CD4-positive, alpha-beta T cell (primary cell): ENCODE results near the gene MTG2. TPM values are rescaled to one million over a fixed set of nuclear protein-coding genes. Genes with fewer than 3 reads are reported as not detected.

Experiments used
- ATAC-seq: fragments of 200-7000 bp; cut with Tn5 transposase; one replicate; pipeline ENCODE4 v1.10.0; 2022; ENCODE audit warnings: mild to moderate bottlenecking; ENCODE audit not compliant: poor library complexity
- CTCF ChIA-PET: fragments of 350-600 bp; sonication (Branson Sonifier 250); formaldehyde crosslinking; loops from one replicate; lab custom pipeline; 2021; ENCODE audit warnings: antibody characterized with exemption, inconsistent platforms; lab: Charles Lee
- POLR2A ChIA-PET: fragments of 350-600 bp; sonication (Branson Sonifier 250); formaldehyde crosslinking; loops from one replicate; lab custom pipeline; 2021; ENCODE audit warnings: antibody characterized with exemption, inconsistent platforms; lab: Charles Lee
- DNase-seq, 14 experiments: peaks; one replicate each; pipeline ENCODE4 v3.0.0-alpha.2; 2013 to 2020; ENCODE audit warnings: mixed read lengths in 2 of 14
- H3K27ac ChIP-seq, 2 donors: one replicate each; pipeline versions ENCODE4 v1.5.1 to v1.7.0; 2013; ENCODE audit warnings: low read length in 2 of 2, low read depth in 1 of 2, mild to moderate bottlenecking in 1 of 2
- H3K27me3 ChIP-seq, 2 experiments: 1 replicate in 1 of 2; 2 replicates in 1 of 2; pipeline versions ENCODE4 v1.6.1 to v1.7.0; 2013; ENCODE audit warnings: low read length in 2 of 2, control low read depth in 1 of 2, mild to moderate bottlenecking in 1 of 2, moderate library complexity in 1 of 2; ENCODE audit not compliant: insufficient read depth in 2 of 2, control insufficient read depth in 1 of 2
- H3K36me3 ChIP-seq: one replicate; pipeline ENCODE4 v1.6.1; 2013; ENCODE audit warnings: low read length, control low read depth; ENCODE audit not compliant: insufficient read depth
- H3K4me1 ChIP-seq: one replicate; pipeline ENCODE4 v1.6.1; 2013; ENCODE audit warnings: low read length, control low read depth; ENCODE audit not compliant: insufficient read depth
- H3K4me3 ChIP-seq: one replicate; pipeline ENCODE4 v1.5.1; 2013; ENCODE audit warnings: mild to moderate bottlenecking, low read length, moderate library complexity
- H3K9me3 ChIP-seq, 2 experiments: 1 replicate in 1 of 2; 2 replicates in 1 of 2; pipeline versions ENCODE4 v1.6.1 to v1.7.0; 2013; ENCODE audit warnings: low read length in 2 of 2, mild to moderate bottlenecking in 2 of 2, control low read depth in 1 of 2, moderate library complexity in 1 of 2; ENCODE audit not compliant: control insufficient read depth in 1 of 2, insufficient read depth in 1 of 2
- H3K27ac Mint-ChIP-seq: one replicate; pipeline ENCODE4 v1.8.0; 2020; ENCODE audit warnings: mixed read lengths
- H3K27me3 Mint-ChIP-seq: one replicate; pipeline ENCODE4 v1.8.0; 2021; ENCODE audit warnings: mixed read lengths
- H3K36me3 Mint-ChIP-seq: one replicate; pipeline ENCODE4 v1.8.0; 2021; ENCODE audit warnings: low read depth, mixed read lengths
- H3K4me1 Mint-ChIP-seq: one replicate; pipeline ENCODE4 v1.8.0; 2021; ENCODE audit warnings: low read depth, mixed read lengths
- H3K4me3 Mint-ChIP-seq: one replicate; pipeline ENCODE4 v1.8.0; 2020; ENCODE audit warnings: mild to moderate bottlenecking, mixed read lengths
- H3K9me3 Mint-ChIP-seq: one replicate; pipeline ENCODE4 v1.8.0; 2020; ENCODE audit warnings: mixed read lengths
- CTCF ChIP-seq: fragments of 200-600 bp; IDR thresholded peaks from one replicate; pipeline ENCODE4 v1.8.0; 2022; ENCODE audit warnings: antibody characterized with exemption, mild to moderate bottlenecking
- intact Hi-C, 2 experiments: fragments of 100-400 bp; cut with DNase I in 1 of 2; cut with micrococcal nuclease in 1 of 2; formaldehyde crosslinking; loops; one replicate each; pipeline versions ENCODE4 v1.15.1 to v1.9.0; 2023 to 2025; cut with DNase I, micrococcal nuclease
- total RNA-seq, 174 experiments: library from RNA in 2 of 174; stranded (reverse) in 2 of 174; gene quantifications; one replicate each; pipeline ENCODE4 v1.2.3 and lab custom pipeline; 2021 to 2026

The MTG2 gene
- total RNA-seq, 2 experiments from 2014 or later = 9.5 to 9.9 TPM

GRCh38 chr20:62141043-62141396 lies 41.8 kb upstream of the MTG2 start:
- Histone ChIP-seq H3K4me3 (no peak overlapping the region), H3K27ac (peak overlapping the region; percentile 35 to 50), H3K36me3 (peaks cover 45% of the 10 kb centered on the region), H3K27me3 (no peaks in the 10 kb centered on the region), H3K4me1 (peaks cover 42% of the 10 kb centered on the region), H3K9me3 (no peaks in the 10 kb centered on the region)
- peaks cover 72% of the 10 kb centered on the region for H3K36me3 Mint-ChIP-seq
- CTCF ChIA-PET = interaction anchor here (1.3 to 1.8 kb wide), 2 partner anchors 17 to 130 kb away, joined by 4 to 8 read pairs; no protein-coding TSS in a partner anchor
- H3K27me3 Mint-ChIP-seq = no peaks in the 10 kb centered on the region
- DNase-seq (no peak), ATAC-seq (no peak)
- peaks cover 68% of the 10 kb centered on the region for H3K4me1 Mint-ChIP-seq
- POLR2A ChIA-PET = interaction anchor here (0.8 to 6.5 kb wide), 5 partner anchors 18 to 130 kb away, joined by 4 to 78 read pairs (median 7); partner anchors contain the start of genes LSM14B, MTG2 and TAF4
- peak overlapping the region; percentile 95 for H3K4me3 Mint-ChIP-seq
- no peaks in the 10 kb centered on the region for H3K9me3 Mint-ChIP-seq
- H3K27ac Mint-ChIP-seq = peak overlapping the region; percentile 96
- intact Hi-C loops = loop anchor here in 1 of 2 experiments (5.0 kb wide), 1 partner anchor 41 kb away; the partner anchor contains the start of gene MTG2
- TF ChIP-seq CTCF = no peak

- no peaks in the 10 kb centered on the region for H3K9me3 Mint-ChIP-seq
- H3K4me3 Mint-ChIP-seq = peak overlapping the region; percentile 95
- Histone ChIP-seq H3K4me3 (peak overlapping the region; percentile 49), H3K36me3 (peaks cover 39% of the 10 kb centered on the region), H3K27me3 (no peaks in the 10 kb centered on the region), H3K27ac (peak overlapping the region; percentile 35 to 50), H3K9me3 (no peaks in the 10 kb centered on the region), H3K4me1 (peaks cover 47% of the 10 kb centered on the region)
- H3K27ac Mint-ChIP-seq = peak overlapping the region; percentile 96
- DNase-seq (peak in 6 of 14 experiments; percentile 10 to 58 (median 38)), ATAC-seq (peak; percentile 15)
- H3K4me1 Mint-ChIP-seq = peaks cover 66% of the 10 kb centered on the region
- intact Hi-C loops = loop anchor here (1.0 to 5.0 kb wide), 3 partner anchors 17 to 245 kb away; partner anchors contain the start of genes MTG2 (in 1 of the 2) and RPS21 (in 1 of the 2)
- peak; percentile 27 for TF ChIP-seq CTCF
- ChIA-PET POLR2A (interaction anchor here (0.8 to 6.5 kb wide), 5 partner anchors 18 to 131 kb away, joined by 4 to 78 read pairs (median 7); partner anchors contain the start of genes LSM14B, MTG2 and TAF4), CTCF (interaction anchor here (1.0 to 1.8 kb wide), 4 partner anchors 18 to 131 kb away, joined by 3 to 8 read pairs (median 4); no protein-coding TSS in a partner anchor)
- H3K27me3 Mint-ChIP-seq = no peaks in the 10 kb centered on the region
- H3K36me3 Mint-ChIP-seq = peaks cover 66% of the 10 kb centered on the region
These were observed 41.2 kb upstream of the MTG2 start for GRCh38 chr20:62141397-62142251.

- H3K9me3 ChIP-seq = no peaks in the 10 kb centered on the region
- H3K36me3 ChIP-seq = peaks cover 31% of the 10 kb centered on the region
- POLR2A ChIA-PET = interaction anchor here (0.9 to 6.5 kb wide), 10 partner anchors 14 to 244 kb away, joined by 3 to 78 read pairs (median 4); partner anchors contain the start of genes LSM14B, MTG2, RPS21 and TAF4
- intact Hi-C loops = loop anchor here (1.0 to 5.0 kb wide), 4 partner anchors 18 to 244 kb away; partner anchors contain the start of genes MTG2 (in 1 of the 2) and RPS21 (in 1 of the 2)
- H3K36me3 Mint-ChIP-seq = peaks cover 58% of the 10 kb centered on the region
- H3K27me3 ChIP-seq = no peaks in the 10 kb centered on the region
- H3K27ac ChIP-seq = peak overlapping the region; percentile 9 to 50
- H3K4me3 ChIP-seq = peak overlapping the region; percentile 49
- CTCF ChIA-PET = interaction anchor here (1.0 to 1.8 kb wide), 4 partner anchors 19 to 132 kb away, joined by 3 to 8 read pairs (median 4); no protein-coding TSS in a partner anchor
- DNase-seq = peak in 1 of 14 experiments; percentile 42
- H3K4me1 ChIP-seq = peaks cover 53% of the 10 kb centered on the region
- no peaks in the 10 kb centered on the region for H3K27me3 Mint-ChIP-seq
- H3K9me3 Mint-ChIP-seq = no peaks in the 10 kb centered on the region
- H3K27ac Mint-ChIP-seq = peak overlapping the region; percentile 96
- peak overlapping the region; percentile 95 for H3K4me3 Mint-ChIP-seq
- H3K4me1 Mint-ChIP-seq = peaks cover 60% of the 10 kb centered on the region
- TF ChIP-seq CTCF = no peak
- peak; percentile 13 for ATAC-seq
These were observed 40.4 kb upstream of the MTG2 start for GRCh38 chr20:62142252-62143080.
